Measurements from ENCODE around the gene CITED4.
A peak's percentile ranks its signal among the peaks of the same experiment; 100 is the strongest.

Gene CITED4

GRCh38 chr1:40886318-40887011 is 24.3 kb upstream of the CITED4 start:
- no peak for DNase-seq (ENCODE audit: low spot score)

- DNase-seq (ENCODE audit: low spot score): no peak
Measured at GRCh38 chr1:40884055-40884795, 22.1 kb upstream of the CITED4 start.

- no peak for DNase-seq (ENCODE audit: low spot score)
Measured at GRCh38 chr1:40880813-40881549, 18.8 kb upstream of the CITED4 start.

- DNase-seq (ENCODE audit: low spot score): no peak
Measured at GRCh38 chr1:40879482-40880175, 17.5 kb upstream of the CITED4 start.

- no peak for DNase-seq (ENCODE audit: low spot score)
Measured at GRCh38 chr1:40878906-40879305, 16.7 kb upstream of the CITED4 start.

- no peak for DNase-seq (ENCODE audit: low spot score)
Measured at GRCh38 chr1:40877698-40878097, 15.5 kb upstream of the CITED4 start.

GRCh38 chr1:40876891-40877290 is 14.7 kb upstream of the CITED4 start:
- DNase-seq (ENCODE audit: low spot score): no peak

GRCh38 chr1:40876436-40876761 is 14.2 kb upstream of the CITED4 start:
- DNase-seq (ENCODE audit: low spot score): no peak

GRCh38 chr1:40873863-40874472 is 11.8 kb upstream of the CITED4 start:
- DNase-seq (ENCODE audit: low spot score): no peak

GRCh38 chr1:40872276-40872675 is 10.1 kb upstream of the CITED4 start:
- no peak for DNase-seq (ENCODE audit: low spot score)

GRCh38 chr1:40870135-40870728 is 8.1 kb upstream of the CITED4 start:
- no peak for DNase-seq (ENCODE audit: low spot score)

GRCh38 chr1:40868051-40868723 is 6.0 kb upstream of the CITED4 start:
- peak; percentile 25 for DNase-seq (ENCODE audit: low spot score)

- peak; percentile 32 for DNase-seq (ENCODE audit: low spot score)
Measured at GRCh38 chr1:40861224-40862003, 749 bp downstream of the CITED4 start.

- DNase-seq (ENCODE audit: low spot score): peak; percentile 24
Measured at GRCh38 chr1:40860706-40861223, 1.4 kb downstream of the CITED4 start.

GRCh38 chr1:40858856-40859416 is 3.2 kb downstream of the CITED4 start:
- no peak for DNase-seq (ENCODE audit: low spot score)

- no peak for DNase-seq (ENCODE audit: low spot score)
Measured at GRCh38 chr1:40857737-40858136, 4.4 kb downstream of the CITED4 start.

- DNase-seq (ENCODE audit: low spot score): no peak
Measured at GRCh38 chr1:40856656-40857302, 5.4 kb downstream of the CITED4 start.

GRCh38 chr1:40856116-40856515 is 6.0 kb downstream of the CITED4 start:
- no peak for DNase-seq (ENCODE audit: low spot score)

GRCh38 chr1:40855513-40855912 is 6.7 kb downstream of the CITED4 start:
- DNase-seq (ENCODE audit: low spot score): no peak

All from HuH-7.5 (cell line).